NCI-H69 (cell line): ENCODE results near the gene PODN.
A peak's percentile ranks its signal among the peaks of the same experiment; 100 is the strongest.

Experiments
- DNase-seq: peaks from one replicate; lab custom pipeline; 2025; lab: John Stamatoyannopoulos, UW

Gene PODN

GRCh38 chr1:53061859-53062707, at the start of gene PODN:
TSS of gene PODN (plus strand) at chr1:53062213. CDS start at chr1:53069856, 7,643 bp downstream.
- DNase-seq = peak; percentile 58

DNA sequence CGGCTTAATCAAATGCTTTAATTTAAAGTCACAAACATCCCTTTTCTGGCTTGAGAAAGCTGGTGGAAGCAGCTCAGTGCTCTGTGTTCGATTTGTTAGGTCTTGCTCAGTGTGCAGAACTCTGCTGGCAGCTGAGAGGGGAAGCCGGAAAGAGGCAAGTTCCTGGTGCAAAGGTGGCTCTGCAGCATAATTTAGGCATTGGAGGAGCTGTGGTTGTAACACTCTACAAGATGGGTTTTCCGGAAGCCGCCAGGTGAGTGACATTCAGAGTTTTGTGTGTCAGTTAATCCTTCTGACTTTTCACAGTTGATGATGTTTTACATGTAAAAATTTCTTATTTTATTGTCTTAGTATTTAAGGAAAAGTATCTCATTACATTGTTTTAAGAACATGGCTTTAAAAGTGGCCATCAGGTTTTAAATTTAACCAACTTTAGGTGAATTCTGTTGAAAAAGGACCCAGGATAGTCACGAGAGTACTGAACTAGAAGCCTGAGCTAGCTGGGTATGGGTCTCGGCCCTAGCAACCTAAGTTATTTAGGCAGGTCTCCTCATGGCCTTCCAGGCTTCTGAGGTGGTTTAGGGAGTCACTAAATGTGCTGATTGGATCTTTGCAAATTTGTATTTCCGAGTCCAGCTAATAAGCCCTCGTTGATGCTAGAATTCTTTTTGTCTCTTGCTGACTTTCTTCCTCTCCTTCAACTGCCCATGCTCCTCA, 47.1 kb upstream of the PODN start:
- peak; percentile 92 for DNase-seq

DNA sequence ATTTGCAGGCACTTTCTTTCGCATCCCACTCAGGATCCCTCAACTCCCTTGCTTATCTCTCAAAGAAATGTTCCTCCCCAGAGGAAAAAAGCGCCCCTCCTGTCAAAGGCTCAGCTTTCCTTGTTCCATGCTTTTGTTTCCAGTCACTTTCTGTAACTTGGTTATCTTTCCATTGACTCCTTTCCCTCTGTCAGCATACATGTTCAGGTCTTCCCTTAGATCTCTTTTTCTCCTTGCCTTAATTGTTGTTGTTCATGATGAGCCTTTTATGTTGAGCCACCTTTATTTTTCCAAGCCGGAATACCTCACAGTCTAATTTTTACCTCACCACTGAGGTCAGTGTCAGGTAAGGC, 46.5 kb upstream of the PODN start:
- no peak for DNase-seq

DNA sequence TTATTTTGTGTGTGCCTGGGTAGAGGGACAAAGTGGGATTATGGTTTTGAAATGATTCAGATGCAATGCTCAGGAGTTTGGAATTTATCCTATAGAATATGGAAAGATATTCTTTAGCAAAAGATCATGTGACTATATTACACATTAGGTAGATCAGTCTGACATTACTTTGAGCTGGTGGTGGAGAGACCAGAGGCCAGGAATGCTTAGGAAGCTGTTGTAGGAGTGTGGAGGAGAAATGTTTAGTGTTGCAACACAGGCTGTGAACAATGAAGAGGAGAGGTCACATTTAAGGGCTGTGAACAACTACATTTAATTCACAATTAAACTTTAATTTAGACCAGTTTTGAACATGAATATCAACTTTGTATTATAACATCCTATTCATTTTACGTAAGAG, 45.3 kb upstream of the PODN start:
- no peak for DNase-seq

DNA sequence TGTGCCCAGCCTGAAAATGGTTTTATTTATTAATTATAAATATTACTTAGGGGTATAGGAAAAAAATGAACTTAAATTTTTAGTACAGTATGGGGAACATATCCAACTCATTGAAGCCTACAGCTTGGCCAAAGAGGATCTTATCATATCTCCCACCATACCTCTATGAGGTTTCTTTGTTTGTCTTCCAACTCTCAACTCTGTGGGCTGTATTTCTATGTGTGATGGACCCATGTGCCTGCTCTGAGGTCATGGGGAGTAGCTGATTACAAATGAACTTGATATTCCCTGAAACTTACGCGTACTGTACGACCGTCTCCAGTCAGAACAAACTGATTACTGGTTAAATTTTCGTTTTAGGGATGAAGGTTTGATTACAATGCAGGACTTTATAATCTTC, 41.4 kb upstream of the PODN start:
- DNase-seq = no peak

GRCh38 chr1:53022179-53022578, 39.8 kb upstream of the PODN start:
- no peak for DNase-seq

GRCh38 chr1:53023546-53023945, 38.5 kb upstream of the PODN start:
- DNase-seq = no peak

- no peak for DNase-seq
These were observed 37.9 kb upstream of the PODN start for GRCh38 chr1:53024117-53024516.

DNA sequence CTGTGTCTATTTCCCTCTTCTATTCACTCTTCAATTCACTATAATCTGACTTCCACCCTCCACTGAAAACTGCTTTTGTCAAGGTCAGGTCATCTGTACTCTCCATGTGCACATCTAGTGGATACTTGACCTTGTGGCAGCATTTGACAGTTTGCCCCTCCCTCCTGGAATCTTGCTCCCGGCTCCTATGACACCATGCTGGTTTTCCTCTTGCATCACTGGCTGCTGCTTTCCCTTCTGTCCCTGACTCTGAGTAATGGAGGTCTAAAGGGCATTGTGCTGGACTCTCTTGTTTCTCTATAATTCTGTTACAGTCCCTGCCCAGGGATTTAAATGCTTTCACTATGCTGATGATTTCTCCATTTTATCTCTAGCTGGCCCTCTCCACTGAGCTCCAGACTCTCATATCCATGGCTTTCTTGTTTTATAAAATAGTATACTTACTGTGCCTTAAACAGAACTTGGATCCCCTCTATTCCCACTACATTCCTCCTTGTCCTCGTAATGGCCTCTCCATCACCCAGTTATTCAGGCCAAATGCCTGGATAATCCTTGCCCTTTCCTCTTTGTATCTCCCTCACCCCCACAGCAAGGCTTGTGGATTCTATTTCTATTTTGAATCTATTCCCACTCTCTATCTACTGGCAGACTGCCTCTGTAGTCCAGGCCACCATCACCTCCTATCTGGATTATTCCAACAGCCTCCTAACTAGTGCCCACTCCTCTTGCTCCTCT, 36.8 kb upstream of the PODN start:
- peak; percentile 34 for DNase-seq

DNA sequence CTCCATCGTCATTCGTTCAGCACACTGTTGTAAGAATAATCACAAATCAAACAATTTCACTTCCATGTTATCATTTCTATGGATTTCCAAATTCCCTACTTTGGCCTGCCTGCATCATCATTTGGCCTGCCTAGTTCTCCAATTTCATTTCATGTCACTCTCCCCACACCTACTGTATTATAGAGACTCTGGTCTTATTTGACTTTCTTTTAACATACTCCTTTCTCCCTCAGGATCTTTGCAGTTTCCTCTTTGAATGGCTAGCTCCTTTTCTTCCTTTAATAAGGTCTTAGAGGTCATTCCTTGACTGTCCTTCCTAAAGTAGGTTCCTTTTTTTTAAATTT, 36.3 kb upstream of the PODN start:
- DNase-seq = no peak

DNA sequence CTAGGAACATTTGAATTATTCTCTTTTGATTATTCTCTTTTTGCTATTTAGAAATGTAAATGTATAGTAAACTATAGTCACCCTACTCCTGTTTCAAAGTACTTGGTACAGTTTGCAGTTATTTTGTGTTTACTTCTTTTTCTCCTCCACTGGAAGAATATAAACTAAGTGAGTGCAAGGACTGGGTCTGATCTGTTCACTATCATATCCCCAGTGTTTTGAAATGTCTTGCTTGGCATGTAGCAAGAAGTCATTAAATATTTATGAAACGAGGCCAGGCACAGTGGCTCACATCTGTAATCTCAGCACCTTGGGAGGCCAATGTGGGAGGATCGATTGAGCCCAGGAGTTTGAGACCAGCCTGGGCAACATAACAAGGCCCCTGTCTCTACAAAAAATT, 35.8 kb upstream of the PODN start:
- DNase-seq = no peak

- peak; percentile 3 for DNase-seq
These were observed 30.3 kb upstream of the PODN start for GRCh38 chr1:53031732-53032131.

DNA sequence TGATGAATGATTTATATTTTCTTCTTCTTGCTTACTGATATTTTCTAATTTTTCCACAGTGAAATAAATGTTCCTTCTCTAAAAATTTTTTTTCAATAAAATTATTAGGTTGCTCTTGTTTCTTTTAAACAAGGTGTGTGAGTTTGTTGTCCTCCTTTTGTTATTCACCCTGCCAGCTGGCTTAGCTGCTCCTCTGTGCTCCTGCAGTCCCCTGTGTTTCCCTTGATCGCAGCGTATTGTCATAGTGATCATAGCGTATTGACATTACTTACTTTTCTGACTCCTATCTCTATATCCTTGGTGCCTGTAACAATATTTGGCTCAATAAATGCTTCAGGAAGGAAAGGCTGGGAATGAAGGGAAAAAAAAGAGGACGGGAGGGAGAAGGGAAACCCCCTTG, 24.9 kb upstream of the PODN start:
- DNase-seq = no peak

DNA sequence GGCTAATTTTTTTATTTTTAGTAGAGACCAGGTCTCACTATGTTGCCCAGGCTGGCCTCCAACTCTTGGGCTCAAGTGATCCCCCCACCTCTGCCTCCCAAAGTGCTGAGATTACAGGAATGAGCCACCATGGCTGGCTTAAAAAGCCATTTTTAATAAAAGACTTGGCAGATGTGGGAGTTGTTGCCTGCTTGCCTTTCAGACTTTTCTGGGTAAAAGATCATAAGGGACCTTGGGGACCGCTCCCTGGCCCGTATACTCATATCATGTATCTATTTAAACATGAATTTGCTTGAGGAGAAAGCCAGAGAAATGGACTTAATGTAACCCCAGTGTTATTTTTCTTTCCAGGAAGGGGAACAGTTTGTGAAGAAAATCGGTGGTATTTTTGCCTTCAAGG, 23.4 kb upstream of the PODN start:
- no peak for DNase-seq

- DNase-seq = no peak
These were observed 18.7 kb upstream of the PODN start for GRCh38 chr1:53043271-53043670.

DNA sequence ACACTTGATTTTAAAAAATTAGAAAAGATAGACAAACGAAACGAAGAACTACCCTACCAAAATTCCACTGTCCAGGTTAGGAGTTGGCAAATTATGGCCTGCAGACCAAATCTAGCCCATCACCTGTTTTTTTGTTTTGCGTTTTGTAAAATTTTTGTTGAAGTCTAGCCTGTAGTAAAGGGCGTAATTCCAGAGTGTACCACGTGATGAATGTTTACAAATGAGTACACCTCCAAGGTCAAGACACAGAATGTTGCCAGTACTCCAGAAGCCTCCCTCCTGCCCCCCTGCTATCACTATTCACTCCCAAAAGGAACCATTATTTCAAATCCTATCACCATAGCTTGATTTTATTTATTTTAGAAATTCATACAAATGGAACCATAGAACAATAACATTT, 17.1 kb upstream of the PODN start:
- peak; percentile 9 for DNase-seq

DNA sequence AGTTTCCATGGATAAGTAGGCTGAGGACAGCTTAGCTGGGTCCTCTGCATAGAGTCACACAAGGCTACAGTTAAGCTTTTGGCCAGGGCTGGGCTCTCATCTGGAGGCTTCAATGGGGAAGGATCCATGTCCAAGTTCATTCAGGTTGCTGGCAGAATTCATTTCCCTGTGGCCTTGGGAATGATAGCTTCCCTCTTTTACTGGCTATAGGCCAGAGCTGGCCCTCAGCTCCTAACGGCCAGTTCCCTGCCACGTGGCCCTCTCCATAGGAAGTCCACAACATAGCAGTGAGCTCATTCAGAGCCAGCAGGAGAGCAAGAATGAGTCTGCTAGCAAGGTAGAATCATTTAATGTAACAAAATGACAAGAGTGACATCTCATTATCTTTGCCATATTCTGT, 15.1 kb upstream of the PODN start:
- DNase-seq = peak; percentile 94

- peak; percentile 77 for DNase-seq
These were observed 14.0 kb upstream of the PODN start for GRCh38 chr1:53047737-53048736.

GRCh38 chr1:53048960-53049573, 12.9 kb upstream of the PODN start:
- peak; percentile 51 for DNase-seq

DNA sequence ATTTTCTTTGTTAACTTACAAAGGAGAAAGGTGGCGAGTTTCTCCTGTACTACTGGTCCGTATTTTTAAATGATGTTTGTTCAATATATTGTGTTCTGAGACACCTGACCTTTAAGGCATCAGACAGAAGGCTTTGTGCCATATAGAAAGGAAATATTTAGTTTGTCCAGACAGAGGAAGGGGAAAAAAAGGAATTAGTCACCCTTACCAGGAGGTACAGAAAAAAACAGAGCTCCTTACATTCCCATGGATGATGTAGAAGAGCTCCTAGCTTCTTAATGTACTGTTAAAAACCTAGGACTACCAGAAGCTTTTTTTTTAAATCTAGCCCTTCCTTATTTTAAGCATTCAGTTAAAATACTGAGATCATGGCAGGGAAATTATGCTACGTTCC, 12.4 kb upstream of the PODN start:
- peak; percentile 33 for DNase-seq

DNA sequence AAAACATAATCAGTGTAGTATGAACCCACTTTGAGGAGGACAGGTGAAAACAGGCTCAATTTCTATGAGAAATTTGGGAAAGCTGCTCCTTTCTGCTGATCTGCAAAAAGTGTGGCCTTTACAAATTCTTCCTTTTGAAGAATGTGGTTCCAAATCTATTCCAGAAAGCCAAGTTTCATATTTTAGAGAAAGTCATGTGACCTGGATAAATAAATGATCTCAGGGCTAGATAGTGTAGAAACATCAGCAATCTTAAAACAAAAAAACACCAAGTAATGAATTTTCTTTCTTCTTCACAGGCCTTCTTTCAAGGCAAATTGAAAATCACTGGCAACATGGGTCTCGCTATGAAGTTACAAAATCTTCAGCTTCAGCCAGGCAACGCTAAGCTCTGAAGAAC, 11.7 kb upstream of the PODN start:
- no peak for DNase-seq
